Osteocyte (in vitro differentiated cells): ENCODE data around the gene PLXNA4. TPM values are rescaled to one million over a fixed set of nuclear protein-coding genes. Genes with fewer than 3 reads are reported as not detected.

Source experiments
- DNase-seq: peaks from one replicate; pipeline ENCODE4 v3.0.0; 2021; ENCODE audit warnings: mixed read lengths; ENCODE audit not compliant: unreplicated experiment; ENCODE audit errors: extremely low spot score
- H3K27ac Mint-ChIP-seq: one replicate; pipeline ENCODE4 v1.8.0; 2021; ENCODE audit warnings: mild to moderate bottlenecking, mixed read lengths; ENCODE audit not compliant: unreplicated experiment
- H3K27me3 Mint-ChIP-seq: one replicate; pipeline ENCODE4 v1.8.0; 2021; ENCODE audit warnings: mixed read lengths; ENCODE audit not compliant: unreplicated experiment
- H3K36me3 Mint-ChIP-seq: one replicate; pipeline ENCODE4 v1.8.0; 2021; ENCODE audit warnings: mixed read lengths; ENCODE audit not compliant: unreplicated experiment
- H3K4me1 Mint-ChIP-seq: one replicate; pipeline ENCODE4 v1.8.0; 2021; ENCODE audit warnings: mixed read lengths; ENCODE audit not compliant: unreplicated experiment
- H3K4me3 Mint-ChIP-seq: one replicate; pipeline ENCODE4 v1.8.0; 2021; ENCODE audit warnings: mild to moderate bottlenecking, moderate library complexity, mixed read lengths; ENCODE audit not compliant: unreplicated experiment
- H3K9me3 Mint-ChIP-seq: one replicate; pipeline ENCODE4 v1.8.0; 2021; ENCODE audit warnings: mixed read lengths; ENCODE audit not compliant: unreplicated experiment
- CTCF ChIP-seq: fragments of 200-600 bp; sonication (generic); IDR thresholded peaks from 2 replicates; pipeline ENCODE4 v1.5.0; 2021; ENCODE audit warnings: antibody characterized with exemption, mild to moderate bottlenecking, moderate library complexity
- total RNA-seq: library from RNA; stranded (reverse); gene quantifications from 2 replicates; pipeline ENCODE4 v1.2.1, GENCODE V29; 2021

PLXNA4 gene
- total RNA-seq, 1 donor from 2014 or later, result 59.0 TPM

DNA sequence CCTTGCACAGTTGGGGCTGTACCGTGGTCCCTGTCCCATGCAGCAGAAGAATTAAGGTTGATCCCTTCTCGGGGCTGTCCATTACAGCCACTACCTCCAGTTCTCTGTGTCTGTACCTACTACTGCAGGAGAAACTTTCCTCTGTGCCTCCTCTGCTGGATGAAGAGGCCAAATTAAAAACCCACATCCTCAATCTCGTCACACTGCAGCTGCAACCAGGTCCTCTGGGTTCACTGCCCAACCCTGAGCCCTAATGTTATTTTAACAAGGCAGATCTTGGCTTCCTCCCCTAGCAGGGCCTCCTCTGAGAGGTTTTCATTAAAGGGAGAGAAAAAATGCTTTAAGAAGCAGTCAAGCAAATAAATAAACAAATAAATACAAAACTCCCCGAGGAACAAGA is 66.6 kb downstream of the PLXNA4 start:
- DNase-seq, result no peak
- Mint-ChIP-seq H3K27me3 (no peaks in the 10 kb centered on the region), H3K9me3 (no peaks in the 10 kb centered on the region), H3K27ac (no peak overlapping the region), H3K4me3 (no peak overlapping the region), H3K4me1 (peaks cover 6% of the 10 kb centered on the region), H3K36me3 (peaks cover 33% of the 10 kb centered on the region)
- TF ChIP-seq CTCF, result no peak

- Mint-ChIP-seq H3K27ac (no peak overlapping the region), H3K36me3 (peaks cover 34% of the 10 kb centered on the region), H3K4me3 (no peak overlapping the region), H3K27me3 (no peaks in the 10 kb centered on the region), H3K9me3 (no peaks in the 10 kb centered on the region), H3K4me1 (peaks cover 6% of the 10 kb centered on the region)
- no peak for TF ChIP-seq CTCF
- DNase-seq, result no peak
Observed at GRCh38 chr7:132508724-132509353, 67.4 kb downstream of the PLXNA4 start.

DNA sequence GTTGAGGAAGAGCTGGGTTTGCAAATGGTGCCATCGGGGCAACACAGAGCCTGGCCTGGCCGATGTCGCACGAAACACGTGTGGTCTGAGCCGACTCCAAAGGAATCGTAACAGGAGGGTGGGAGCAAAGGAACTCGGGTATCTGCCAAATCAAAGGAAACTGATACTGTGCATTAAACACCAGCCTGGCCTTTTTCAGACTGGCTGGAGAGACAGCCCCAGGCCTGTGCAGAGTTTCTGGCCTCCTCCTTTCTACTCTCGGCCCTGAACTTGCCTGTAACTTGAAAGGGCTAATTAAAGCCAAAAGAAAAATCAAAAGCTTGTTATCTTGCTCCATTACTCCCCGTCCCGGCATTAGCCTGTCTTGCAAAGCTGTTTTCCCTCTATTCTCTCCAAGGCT is 71.4 kb downstream of the PLXNA4 start:
- no peak for TF ChIP-seq CTCF
- Mint-ChIP-seq H3K27me3 (no peaks in the 10 kb centered on the region), H3K27ac (no peak overlapping the region), H3K4me1 (peaks cover 3% of the 10 kb centered on the region), H3K36me3 (peaks cover 33% of the 10 kb centered on the region), H3K4me3 (no peak overlapping the region), H3K9me3 (no peaks in the 10 kb centered on the region)
- no peak for DNase-seq

DNA sequence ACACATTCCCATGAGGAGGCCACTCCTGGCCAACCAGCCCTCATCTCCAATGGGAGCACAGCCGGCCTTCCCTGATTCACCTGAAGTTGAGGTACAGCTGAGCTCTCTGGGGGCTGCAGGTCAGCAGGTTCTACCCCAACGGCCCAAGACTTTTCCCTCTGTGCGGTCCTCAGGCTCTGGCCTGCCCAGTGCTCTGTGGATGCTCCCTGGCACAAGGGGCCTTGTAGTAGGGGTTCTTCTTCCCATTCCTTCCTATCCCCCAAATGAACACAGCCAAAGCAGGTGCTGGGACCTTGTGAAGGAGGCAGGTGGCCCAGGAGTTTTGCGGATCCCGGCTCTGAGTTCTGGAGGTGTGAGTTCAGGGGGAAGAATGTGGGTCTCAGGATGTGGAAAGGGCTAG is 72.2 kb downstream of the PLXNA4 start:
- H3K27me3 Mint-ChIP-seq, result no peaks in the 10 kb centered on the region
- H3K9me3 Mint-ChIP-seq, result no peaks in the 10 kb centered on the region
- H3K4me3 Mint-ChIP-seq, result no peak overlapping the region
- TF ChIP-seq CTCF, result no peak
- DNase-seq, result no peak
- H3K4me1 Mint-ChIP-seq, result peaks cover 7% of the 10 kb centered on the region
- peaks cover 38% of the 10 kb centered on the region for H3K36me3 Mint-ChIP-seq
- no peak overlapping the region for H3K27ac Mint-ChIP-seq

DNA sequence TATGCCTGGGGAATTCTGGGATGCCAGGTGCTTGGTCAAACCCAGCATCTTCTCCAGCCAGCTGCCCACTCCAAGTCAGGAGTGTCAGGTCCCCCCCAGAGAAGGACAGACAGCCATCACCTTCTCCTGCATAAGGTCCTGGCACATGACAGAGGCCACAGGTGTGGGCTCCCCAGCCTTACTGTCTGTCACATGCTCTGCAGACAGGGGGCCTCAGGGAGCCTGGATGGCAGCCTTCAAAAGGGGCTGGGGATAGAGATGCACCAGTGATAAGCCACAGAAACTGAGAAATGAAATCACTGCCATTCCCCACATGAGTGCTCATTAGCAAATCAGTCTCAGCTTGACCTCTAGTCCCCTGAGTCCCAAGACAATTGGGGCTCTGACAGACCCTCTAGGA is 72.9 kb downstream of the PLXNA4 start:
- peaks cover 7% of the 10 kb centered on the region for H3K4me1 Mint-ChIP-seq
- peaks cover 38% of the 10 kb centered on the region for H3K36me3 Mint-ChIP-seq
- H3K4me3 Mint-ChIP-seq, result no peak overlapping the region
- H3K9me3 Mint-ChIP-seq, result no peaks in the 10 kb centered on the region
- no peak for TF ChIP-seq CTCF
- no peaks in the 10 kb centered on the region for H3K27me3 Mint-ChIP-seq
- DNase-seq, result no peak
- no peak overlapping the region for H3K27ac Mint-ChIP-seq
